Progenitor cell of endocrine pancreas (in vitro differentiated cells): ENCODE measurements around the gene ETV6. TPM values are rescaled to one million over a fixed set of nuclear protein-coding genes. Genes with fewer than 3 reads are reported as not detected.

Source experiments
- DNase-seq: peaks from one replicate; pipeline ENCODE4 v3.0.0; 2021; ENCODE audit warnings: low spot score; ENCODE audit not compliant: unreplicated experiment
- H3K27ac Mint-ChIP-seq: 2 replicates; pipeline ENCODE4 v1.8.0; 2021; ENCODE audit warnings: mild to moderate bottlenecking, moderate library complexity, mixed read lengths
- H3K27me3 Mint-ChIP-seq: 2 replicates; pipeline ENCODE4 v1.8.0; 2021; ENCODE audit warnings: mixed read lengths
- H3K36me3 Mint-ChIP-seq: 2 replicates; pipeline ENCODE4 v1.8.0; 2022; ENCODE audit warnings: mixed read lengths; ENCODE audit not compliant: insufficient read depth
- H3K4me1 Mint-ChIP-seq: 2 replicates; pipeline ENCODE4 v1.8.0; 2021; ENCODE audit warnings: low read depth, mixed read lengths
- H3K4me3 Mint-ChIP-seq: 2 replicates; pipeline ENCODE4 v1.8.0; 2021; ENCODE audit warnings: low read depth, mild to moderate bottlenecking, moderate library complexity, mixed read lengths
- H3K9me3 Mint-ChIP-seq: 2 replicates; pipeline ENCODE4 v1.8.0; 2021; ENCODE audit warnings: low read depth, mixed read lengths
- CTCF ChIP-seq: fragments of 200-600 bp; sonication (generic); IDR thresholded peaks from one replicate; pipeline ENCODE4 v1.5.0; 2021; ENCODE audit warnings: antibody characterized with exemption, mild to moderate bottlenecking; ENCODE audit not compliant: unreplicated experiment
- total RNA-seq: library from RNA; stranded (reverse); gene quantifications from 2 replicates; pipeline ENCODE4 v1.2.1, GENCODE V29; 2021

ETV6 gene
- total RNA-seq, 1 donor from 2014 or later: 55.2 TPM

GRCh38 chr12:11929714-11930113 is 280.2 kb downstream of the ETV6 start:
- Mint-ChIP-seq H3K27ac (peak overlapping the region; percentile 26), H3K27me3 (peaks cover 20% of the 10 kb centered on the region), H3K36me3 (peaks cover 2% of the 10 kb centered on the region), H3K9me3 (peaks cover 4% of the 10 kb centered on the region), H3K4me1 (peaks cover 25% of the 10 kb centered on the region), H3K4me3 (no peak overlapping the region)
- no peak for DNase-seq
- TF ChIP-seq CTCF: no peak

GRCh38 chr12:11939223-11939622 is 289.7 kb downstream of the ETV6 start:
- DNase-seq: no peak
- no peak overlapping the region for H3K27ac Mint-ChIP-seq
- TF ChIP-seq CTCF: no peak
- H3K4me3 Mint-ChIP-seq: no peak overlapping the region
- H3K27me3 Mint-ChIP-seq: peaks cover under 1% of the 10 kb centered on the region
- H3K4me1 Mint-ChIP-seq: peaks cover 16% of the 10 kb centered on the region
- H3K9me3 Mint-ChIP-seq: peaks cover 18% of the 10 kb centered on the region
- H3K36me3 Mint-ChIP-seq: peaks cover 7% of the 10 kb centered on the region

- Mint-ChIP-seq H3K4me3 (no peak overlapping the region), H3K27me3 (peaks cover 10% of the 10 kb centered on the region), H3K4me1 (peaks cover 11% of the 10 kb centered on the region), H3K9me3 (peaks cover 18% of the 10 kb centered on the region), H3K36me3 (peaks cover 7% of the 10 kb centered on the region), H3K27ac (no peak overlapping the region)
- no peak for DNase-seq
- no peak for TF ChIP-seq CTCF
Observed at GRCh38 chr12:11941606-11942337, 292.3 kb downstream of the ETV6 start.

GRCh38 chr12:11943919-11944700 is 294.6 kb downstream of the ETV6 start:
- Mint-ChIP-seq H3K27ac (no peak overlapping the region), H3K36me3 (peaks cover 5% of the 10 kb centered on the region), H3K4me3 (no peak overlapping the region), H3K4me1 (peaks cover 15% of the 10 kb centered on the region), H3K9me3 (peaks cover 14% of the 10 kb centered on the region), H3K27me3 (peaks cover 26% of the 10 kb centered on the region)
- no peak for DNase-seq
- TF ChIP-seq CTCF: no peak
